ENCODE data around the gene CNNM4.
A peak's percentile ranks its signal among the peaks of the same experiment; 100 is the strongest.

DNA sequence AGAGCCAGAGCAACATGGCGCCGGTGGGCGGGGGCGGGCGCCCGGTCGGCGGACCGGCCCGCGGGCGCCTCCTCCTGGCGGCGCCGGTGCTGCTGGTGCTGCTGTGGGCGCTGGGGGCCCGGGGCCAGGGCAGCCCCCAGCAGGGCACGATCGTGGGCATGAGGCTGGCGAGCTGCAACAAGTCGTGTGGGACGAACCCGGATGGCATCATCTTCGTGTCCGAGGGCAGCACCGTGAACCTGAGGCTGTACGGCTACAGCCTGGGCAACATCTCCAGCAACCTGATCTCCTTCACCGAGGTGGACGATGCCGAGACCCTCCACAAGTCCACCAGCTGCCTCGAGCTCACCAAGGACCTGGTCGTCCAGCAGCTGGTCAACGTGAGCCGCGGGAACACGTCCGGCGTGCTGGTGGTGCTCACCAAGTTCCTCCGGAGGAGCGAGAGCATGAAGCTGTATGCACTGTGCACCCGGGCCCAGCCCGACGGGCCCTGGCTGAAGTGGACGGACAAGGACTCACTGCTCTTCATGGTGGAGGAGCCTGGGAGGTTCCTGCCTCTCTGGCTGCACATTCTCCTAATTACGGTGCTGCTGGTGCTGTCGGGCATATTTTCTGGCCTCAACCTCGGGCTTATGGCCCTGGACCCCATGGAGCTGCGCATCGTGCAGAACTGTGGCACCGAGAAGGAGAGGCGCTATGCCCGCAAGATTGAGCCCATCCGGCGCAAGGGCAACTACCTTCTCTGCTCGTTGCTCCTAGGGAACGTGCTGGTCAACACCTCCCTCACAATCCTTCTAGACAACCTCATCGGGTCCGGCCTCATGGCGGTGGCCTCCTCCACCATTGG is 507 bp downstream of the CNNM4 start:
- TF ChIP-seq SMC3 (IDR thresholded peaks at IDR 0.05; ENCODE audit: low read depth, low read length) (0 out of 2 replicates have a peak, but pooled peaks have one; percentile 20), POLR2A (IDR thresholded peaks at IDR 0.05; ENCODE audit: low read depth, low read length) (no peak), MXI1 (IDR thresholded peaks at IDR 0.05; ENCODE audit: borderline replicate concordance, low read depth, low read length) (no peak; the same call in 1 of the 2 replicates), RFX5 (IDR thresholded peaks at IDR 0.05; ENCODE audit: low read depth, low read length) (no peak), MAZ (IDR thresholded peaks at IDR 0.05; ENCODE audit: borderline replicate concordance, low read depth, low read length) (peak; percentile 35; the same call in 1 of the 2 replicates), FOS (IDR thresholded peaks at IDR 0.05; ENCODE audit: low read depth, low read length) (no peak), MAFK (IDR thresholded peaks at IDR 0.05; ENCODE audit: low read depth, low read length) (no peak), RAD21 (IDR thresholded peaks at IDR 0.05; ENCODE audit: low read length) (peak; percentile 52)
- TF ChIP-seq, protein P1, sequence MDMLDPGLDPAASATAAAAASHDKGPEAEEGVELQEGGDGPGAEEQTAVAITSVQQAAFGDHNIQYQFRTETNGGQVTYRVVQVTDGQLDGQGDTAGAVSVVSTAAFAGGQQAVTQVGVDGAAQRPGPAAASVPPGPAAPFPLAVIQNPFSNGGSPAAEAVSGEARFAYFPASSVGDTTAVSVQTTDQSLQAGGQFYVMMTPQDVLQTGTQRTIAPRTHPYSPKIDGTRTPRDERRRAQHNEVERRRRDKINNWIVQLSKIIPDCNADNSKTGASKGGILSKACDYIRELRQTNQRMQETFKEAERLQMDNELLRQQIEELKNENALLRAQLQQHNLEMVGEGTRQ (IDR thresholded peaks at IDR 0.05; ENCODE audit: low read depth, low read length): no peak
- TF ChIP-seq, protein P2, sequence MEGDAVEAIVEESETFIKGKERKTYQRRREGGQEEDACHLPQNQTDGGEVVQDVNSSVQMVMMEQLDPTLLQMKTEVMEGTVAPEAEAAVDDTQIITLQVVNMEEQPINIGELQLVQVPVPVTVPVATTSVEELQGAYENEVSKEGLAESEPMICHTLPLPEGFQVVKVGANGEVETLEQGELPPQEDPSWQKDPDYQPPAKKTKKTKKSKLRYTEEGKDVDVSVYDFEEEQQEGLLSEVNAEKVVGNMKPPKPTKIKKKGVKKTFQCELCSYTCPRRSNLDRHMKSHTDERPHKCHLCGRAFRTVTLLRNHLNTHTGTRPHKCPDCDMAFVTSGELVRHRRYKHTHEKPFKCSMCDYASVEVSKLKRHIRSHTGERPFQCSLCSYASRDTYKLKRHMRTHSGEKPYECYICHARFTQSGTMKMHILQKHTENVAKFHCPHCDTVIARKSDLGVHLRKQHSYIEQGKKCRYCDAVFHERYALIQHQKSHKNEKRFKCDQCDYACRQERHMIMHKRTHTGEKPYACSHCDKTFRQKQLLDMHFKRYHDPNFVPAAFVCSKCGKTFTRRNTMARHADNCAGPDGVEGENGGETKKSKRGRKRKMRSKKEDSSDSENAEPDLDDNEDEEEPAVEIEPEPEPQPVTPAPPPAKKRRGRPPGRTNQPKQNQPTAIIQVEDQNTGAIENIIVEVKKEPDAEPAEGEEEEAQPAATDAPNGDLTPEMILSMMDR (conservative IDR thresholded peaks at IDR 0.05; ENCODE audit: low read depth, low read length): peak; percentile 65
